Neural cell (in vitro differentiated cells): ENCODE measurements around the gene CCNL2. TPM values are rescaled to one million over a fixed set of nuclear protein-coding genes. Genes with fewer than 3 reads are reported as not detected.
"Not testable (repeated sequence)": the region's sequence is repeated elsewhere in the genome, so short reads cannot be mapped to it uniquely, and the experiment has no call there.

Experiments
- H2AFZ ChIP-seq: fragments of 200-600, 300-800 bp; sonication (generic), shearing (Covaris generic); 2 replicates; pipeline ENCODE4 v1.6.0; 2014; ENCODE audit warnings: low read depth, mild to moderate bottlenecking, antibody characterized with exemption, low read length, moderate library complexity
- H3F3A ChIP-seq: fragments of 200-600 bp; shearing (Covaris generic); 2 replicates; pipeline ENCODE4 v1.6.1; 2016; ENCODE audit warnings: mild to moderate bottlenecking, moderate library complexity, mixed read lengths, antibody characterized with exemption, low read length; ENCODE audit not compliant: insufficient read depth, poor library complexity, severe bottlenecking
- H3K27ac ChIP-seq: fragments of 200-600, 300-800 bp; sonication (generic), shearing (Covaris generic); 2 replicates; pipeline ENCODE4 v1.5.1; 2014; ENCODE audit warnings: mild to moderate bottlenecking, low read length, moderate library complexity
- H3K27me3 ChIP-seq: fragments of 300-800, 200-600 bp; sonication (generic), shearing (Covaris generic); 2 replicates; pipeline ENCODE4 v1.6.0; 2014; ENCODE audit warnings: mild to moderate bottlenecking, low read depth, low read length, moderate library complexity; ENCODE audit not compliant: insufficient read depth
- H3K36me3 ChIP-seq: fragments of 300-800, 200-600 bp; sonication (generic), shearing (Covaris generic); 2 replicates; pipeline ENCODE4 v1.5.1; 2014; ENCODE audit warnings: mild to moderate bottlenecking, antibody characterized with exemption, low read length, moderate library complexity; ENCODE audit not compliant: insufficient read depth
- H3K4me2 ChIP-seq: fragments of 300-800, 200-600 bp; sonication (generic), shearing (Covaris generic); 2 replicates; pipeline ENCODE4 v1.6.0; 2014; ENCODE audit warnings: mild to moderate bottlenecking, low read length
- H3K4me3 ChIP-seq: fragments of 300-800, 200-600 bp; sonication (generic), shearing (Covaris generic); 2 replicates; pipeline ENCODE4 v1.5.1; 2014; ENCODE audit warnings: mild to moderate bottlenecking, low read length, moderate library complexity
- H3K79me2 ChIP-seq: fragments of 200-600 bp; shearing (Covaris generic); replicated peaks from 2 replicates; pipeline ENCODE4 v1.6.0; 2014; ENCODE audit warnings: mild to moderate bottlenecking, low read length, moderate library complexity; ENCODE audit not compliant: insufficient read depth
- H3K9ac ChIP-seq: fragments of 300-800, 200-600 bp; sonication (generic), shearing (Covaris generic); 2 replicates; pipeline ENCODE4 v1.6.1; 2016; ENCODE audit warnings: mild to moderate bottlenecking, low read length, mixed read lengths
- H3K9me2 ChIP-seq: fragments of 200-600 bp; shearing (Covaris generic); 2 replicates; pipeline ENCODE4 v1.6.1; 2016; ENCODE audit warnings: mild to moderate bottlenecking, low read length, mixed read lengths; ENCODE audit not compliant: insufficient read depth
- H3K9me3 ChIP-seq: fragments of 200-600, 300-800 bp; sonication (generic), shearing (Covaris generic); 2 replicates; pipeline ENCODE4 v1.6.1; 2016; ENCODE audit warnings: mild to moderate bottlenecking, mixed run types, low read length, moderate library complexity, mixed read lengths
- H4K20me1 ChIP-seq: fragments of 200-600 bp; shearing (Covaris generic); 2 replicates; pipeline ENCODE4 v1.6.1; 2016; ENCODE audit warnings: mild to moderate bottlenecking, mixed run types; ENCODE audit not compliant: insufficient read depth
- EP300 ChIP-seq: fragments of 450-650 bp; conservative IDR thresholded peaks from 2 replicates; pipeline ENCODE4 v1.6.1; 2014; ENCODE audit warnings: antibody characterized with exemption, mild to moderate bottlenecking, moderate library complexity; ENCODE audit not compliant: poor library complexity, severe bottlenecking
- EZH2 ChIP-seq: fragments of 200-600, 300-800 bp; shearing (Covaris generic), sonication (generic); IDR thresholded peaks from 2 replicates; pipeline ENCODE4 v1.6.1; 2014; ENCODE audit warnings: antibody characterized with exemption, low read length, borderline replicate concordance, mild to moderate bottlenecking; ENCODE audit not compliant: insufficient read depth, poor library complexity, severe bottlenecking
- MXI1 ChIP-seq: fragments of 450-650 bp; conservative IDR thresholded peaks from 2 replicates; pipeline ENCODE4 v1.6.1; 2014; ENCODE audit warnings: antibody characterized with exemption, mild to moderate bottlenecking; ENCODE audit not compliant: poor library complexity, severe bottlenecking
- POLR2AphosphoS5 ChIP-seq: IDR thresholded peaks from 2 replicates; pipeline ENCODE4 v1.6.1; 2012
- RAD21 ChIP-seq: fragments of 450-650 bp; conservative IDR thresholded peaks from 2 replicates; pipeline ENCODE4 v1.6.1; 2014; ENCODE audit warnings: antibody characterized with exemption, mild to moderate bottlenecking, moderate library complexity
- SMC3 ChIP-seq: fragments of 450-650 bp; conservative IDR thresholded peaks from 2 replicates; pipeline ENCODE4 v1.6.1; 2014; ENCODE audit warnings: antibody characterized with exemption, mild to moderate bottlenecking, moderate library complexity; ENCODE audit not compliant: poor library complexity
- TAF1 ChIP-seq: IDR thresholded peaks from 2 replicates; pipeline ENCODE4 v1.6.1; 2012; ENCODE audit warnings: low read depth
- polyA plus RNA-seq: library from polyadenylated mRNA; depleted of rRNA; stranded (reverse); fragments of >200 nt; gene quantifications from 2 replicates; pipeline ENCODE4 v1.2.3, GENCODE V29; 2014
- TF ChIP-seq, protein P1 (sequence below): fragments of 450-650 bp; IDR thresholded peaks from 2 replicates; pipeline ENCODE4 v1.5.1; 2014; ENCODE audit warnings: antibody characterized with exemption, mild to moderate bottlenecking, moderate library complexity; ENCODE audit not compliant: poor library complexity, severe bottlenecking
- TF ChIP-seq, protein P2 (sequence below): IDR thresholded peaks from 2 replicates; pipeline ENCODE4 v1.6.1; 2012; ENCODE audit warnings: borderline replicate concordance

The CCNL2 gene
- polyA plus RNA-seq, 1 donor from 2014 or later = 696 TPM

DNA sequence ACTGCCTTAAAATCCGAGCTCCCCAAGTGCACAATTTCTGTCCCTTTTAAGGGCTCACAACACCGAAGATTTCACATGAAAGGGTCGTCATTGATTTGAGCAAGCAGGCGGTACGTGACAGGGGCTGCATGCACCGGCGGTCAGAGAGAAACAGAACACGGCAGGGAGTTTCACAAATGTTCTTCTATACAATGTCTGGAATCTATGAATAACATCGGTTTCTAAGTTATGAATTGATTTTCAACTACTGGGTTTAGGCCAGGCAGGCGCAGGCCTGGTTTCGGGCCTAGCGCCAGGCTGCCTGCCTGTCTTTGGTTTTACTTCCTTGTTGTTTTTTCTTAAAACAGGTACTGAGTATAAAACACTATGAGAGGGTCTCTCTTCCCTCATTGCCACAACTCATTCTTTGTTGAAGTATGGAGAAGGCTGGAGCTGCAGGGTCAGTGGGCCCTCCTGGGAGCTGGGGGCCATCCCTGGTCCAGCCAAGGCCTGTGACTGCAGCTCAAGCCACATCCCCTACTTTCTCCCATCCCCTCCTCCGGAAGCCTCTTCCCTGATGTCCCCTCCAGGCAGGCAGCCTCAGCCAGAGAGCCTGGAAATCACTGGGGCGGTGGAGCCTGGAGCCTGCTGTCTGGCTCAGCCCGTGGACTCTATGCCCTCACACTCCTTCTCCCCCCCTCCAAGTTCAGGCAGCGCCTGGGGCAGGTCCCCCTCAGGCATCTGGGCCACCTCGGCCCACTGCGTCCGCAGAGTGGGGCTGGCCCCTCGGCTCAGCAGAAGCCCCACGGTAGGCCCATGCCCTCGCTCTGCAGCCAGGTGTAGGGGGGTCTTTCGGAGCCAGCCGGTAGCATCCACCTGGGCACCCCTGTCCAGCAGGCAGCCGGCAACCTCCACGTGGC is 19.6 kb upstream of the CCNL2 start:
- H3K4me2 ChIP-seq = no peak overlapping the region
- H3K27me3 ChIP-seq = no peaks in the 10 kb centered on the region
- no peaks in the 10 kb centered on the region for H3F3A ChIP-seq
- no peaks in the 10 kb centered on the region for H4K20me1 ChIP-seq
- TF ChIP-seq SMC3 (no peak), POLR2AphosphoS5 (no peak), EP300 (no peak), MXI1 (no peak), TAF1 (no peak)
- TF ChIP-seq, protein P1, sequence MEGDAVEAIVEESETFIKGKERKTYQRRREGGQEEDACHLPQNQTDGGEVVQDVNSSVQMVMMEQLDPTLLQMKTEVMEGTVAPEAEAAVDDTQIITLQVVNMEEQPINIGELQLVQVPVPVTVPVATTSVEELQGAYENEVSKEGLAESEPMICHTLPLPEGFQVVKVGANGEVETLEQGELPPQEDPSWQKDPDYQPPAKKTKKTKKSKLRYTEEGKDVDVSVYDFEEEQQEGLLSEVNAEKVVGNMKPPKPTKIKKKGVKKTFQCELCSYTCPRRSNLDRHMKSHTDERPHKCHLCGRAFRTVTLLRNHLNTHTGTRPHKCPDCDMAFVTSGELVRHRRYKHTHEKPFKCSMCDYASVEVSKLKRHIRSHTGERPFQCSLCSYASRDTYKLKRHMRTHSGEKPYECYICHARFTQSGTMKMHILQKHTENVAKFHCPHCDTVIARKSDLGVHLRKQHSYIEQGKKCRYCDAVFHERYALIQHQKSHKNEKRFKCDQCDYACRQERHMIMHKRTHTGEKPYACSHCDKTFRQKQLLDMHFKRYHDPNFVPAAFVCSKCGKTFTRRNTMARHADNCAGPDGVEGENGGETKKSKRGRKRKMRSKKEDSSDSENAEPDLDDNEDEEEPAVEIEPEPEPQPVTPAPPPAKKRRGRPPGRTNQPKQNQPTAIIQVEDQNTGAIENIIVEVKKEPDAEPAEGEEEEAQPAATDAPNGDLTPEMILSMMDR = no peak
- no peaks in the 10 kb centered on the region for H3K9me2 ChIP-seq
- H3K9ac ChIP-seq = no peak overlapping the region
- H3K9me3 ChIP-seq = no peaks in the 10 kb centered on the region
- H3K36me3 ChIP-seq = no peaks in the 10 kb centered on the region
- no peak overlapping the region for H2AFZ ChIP-seq
- H3K79me2 ChIP-seq = no peaks in the 10 kb centered on the region
- H3K27ac ChIP-seq = no peak overlapping the region
- no peak overlapping the region for H3K4me3 ChIP-seq

DNA sequence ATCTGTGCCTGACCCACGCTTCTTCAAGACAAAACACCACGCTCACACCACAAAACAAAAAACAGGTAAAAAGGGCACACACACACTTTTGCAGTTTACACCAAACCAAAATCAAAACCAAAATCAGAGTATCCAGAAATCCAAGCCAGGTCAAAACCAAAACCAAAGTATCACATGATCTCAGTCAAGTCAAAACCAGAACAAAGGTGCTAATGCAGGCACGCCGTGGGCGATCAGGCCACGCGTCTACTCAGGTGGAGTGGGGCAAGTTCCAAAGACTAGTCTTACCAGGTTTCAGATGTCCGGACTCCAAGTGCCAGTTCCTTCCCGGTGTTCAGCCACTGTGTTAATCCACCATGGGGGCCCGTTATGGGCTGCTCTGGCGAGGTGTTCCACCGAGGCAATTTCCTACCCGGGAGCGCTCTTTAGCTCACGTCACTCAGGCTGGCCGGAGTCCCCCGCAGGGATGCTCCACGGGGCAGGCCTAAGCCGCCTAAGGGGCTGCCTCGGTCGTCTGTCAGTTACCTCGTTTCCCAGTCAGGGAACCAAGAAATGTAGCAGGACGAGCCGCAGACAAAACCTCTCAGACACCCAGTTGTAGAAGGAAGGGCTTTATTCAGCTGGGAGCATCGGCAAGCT is 18.8 kb upstream of the CCNL2 start:
- not testable (repeated sequence) for H3K27ac ChIP-seq, H3K9ac ChIP-seq, H3K79me2 ChIP-seq, H3K4me2 ChIP-seq, H4K20me1 ChIP-seq, H3K4me3 ChIP-seq, H3F3A ChIP-seq, H2AFZ ChIP-seq, H3K9me3 ChIP-seq, H3K36me3 ChIP-seq, H3K27me3 ChIP-seq, H3K9me2 ChIP-seq

DNA sequence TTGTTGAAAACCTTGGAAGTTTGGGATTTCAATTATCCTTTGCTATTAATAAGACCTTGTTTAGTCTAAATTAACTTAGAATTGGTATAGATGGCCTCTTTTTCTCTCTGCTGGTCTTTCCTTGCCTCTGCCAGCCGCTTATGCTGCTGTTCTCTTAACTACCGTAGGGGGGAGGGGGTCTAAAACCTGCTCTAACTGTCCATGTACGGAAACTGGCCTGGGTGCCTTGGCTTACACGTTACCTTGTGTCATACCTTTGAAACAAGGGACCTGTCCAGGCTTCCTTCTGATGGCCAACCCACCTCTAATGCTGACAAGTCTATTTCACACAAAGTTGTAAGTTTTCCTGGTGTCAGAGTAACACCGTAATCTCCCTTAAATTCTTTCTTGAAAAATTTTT is 18.3 kb upstream of the CCNL2 start:
- H3K27me3 ChIP-seq, H2AFZ ChIP-seq, H3K9me2 ChIP-seq, H3K9ac ChIP-seq, H3K36me3 ChIP-seq, H3K4me2 ChIP-seq, H3F3A ChIP-seq, H3K4me3 ChIP-seq, H3K27ac ChIP-seq, H3K79me2 ChIP-seq, H3K9me3 ChIP-seq, H4K20me1 ChIP-seq: not testable (repeated sequence)

DNA sequence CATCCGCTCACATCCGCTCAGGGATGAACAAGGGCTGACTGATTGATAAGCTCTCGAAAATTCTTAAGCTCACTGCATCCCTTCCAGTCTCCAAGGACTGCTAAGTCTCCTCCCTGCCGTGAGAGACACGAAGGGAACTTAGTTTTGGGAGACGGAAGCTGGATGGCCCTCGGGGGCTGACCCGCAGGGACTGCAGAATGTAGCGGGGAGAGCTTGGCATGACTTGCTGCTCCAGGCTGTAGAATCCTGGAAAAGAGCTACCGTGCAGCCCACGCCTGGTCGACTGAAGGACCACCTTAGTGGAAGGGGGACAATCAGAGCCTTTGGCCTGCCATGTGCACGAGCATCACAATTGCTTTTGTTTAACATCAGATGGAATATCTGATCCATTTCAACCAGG is 16.6 kb upstream of the CCNL2 start:
- Histone ChIP-seq H3K4me3 (no peak overlapping the region), H4K20me1 (no peaks in the 10 kb centered on the region), H3K9me2 (no peaks in the 10 kb centered on the region), H3K36me3 (no peaks in the 10 kb centered on the region), H3K27me3 (no peaks in the 10 kb centered on the region), H3K9me3 (no peaks in the 10 kb centered on the region), H3K27ac (no peak overlapping the region), H2AFZ (no peak overlapping the region), H3K9ac (no peak overlapping the region), H3F3A (no peaks in the 10 kb centered on the region), H3K79me2 (no peaks in the 10 kb centered on the region), H3K4me2 (no peak overlapping the region)
- TF ChIP-seq, protein P1 = no peak
- TF ChIP-seq MXI1 = no peak
- TF ChIP-seq, protein P2, sequence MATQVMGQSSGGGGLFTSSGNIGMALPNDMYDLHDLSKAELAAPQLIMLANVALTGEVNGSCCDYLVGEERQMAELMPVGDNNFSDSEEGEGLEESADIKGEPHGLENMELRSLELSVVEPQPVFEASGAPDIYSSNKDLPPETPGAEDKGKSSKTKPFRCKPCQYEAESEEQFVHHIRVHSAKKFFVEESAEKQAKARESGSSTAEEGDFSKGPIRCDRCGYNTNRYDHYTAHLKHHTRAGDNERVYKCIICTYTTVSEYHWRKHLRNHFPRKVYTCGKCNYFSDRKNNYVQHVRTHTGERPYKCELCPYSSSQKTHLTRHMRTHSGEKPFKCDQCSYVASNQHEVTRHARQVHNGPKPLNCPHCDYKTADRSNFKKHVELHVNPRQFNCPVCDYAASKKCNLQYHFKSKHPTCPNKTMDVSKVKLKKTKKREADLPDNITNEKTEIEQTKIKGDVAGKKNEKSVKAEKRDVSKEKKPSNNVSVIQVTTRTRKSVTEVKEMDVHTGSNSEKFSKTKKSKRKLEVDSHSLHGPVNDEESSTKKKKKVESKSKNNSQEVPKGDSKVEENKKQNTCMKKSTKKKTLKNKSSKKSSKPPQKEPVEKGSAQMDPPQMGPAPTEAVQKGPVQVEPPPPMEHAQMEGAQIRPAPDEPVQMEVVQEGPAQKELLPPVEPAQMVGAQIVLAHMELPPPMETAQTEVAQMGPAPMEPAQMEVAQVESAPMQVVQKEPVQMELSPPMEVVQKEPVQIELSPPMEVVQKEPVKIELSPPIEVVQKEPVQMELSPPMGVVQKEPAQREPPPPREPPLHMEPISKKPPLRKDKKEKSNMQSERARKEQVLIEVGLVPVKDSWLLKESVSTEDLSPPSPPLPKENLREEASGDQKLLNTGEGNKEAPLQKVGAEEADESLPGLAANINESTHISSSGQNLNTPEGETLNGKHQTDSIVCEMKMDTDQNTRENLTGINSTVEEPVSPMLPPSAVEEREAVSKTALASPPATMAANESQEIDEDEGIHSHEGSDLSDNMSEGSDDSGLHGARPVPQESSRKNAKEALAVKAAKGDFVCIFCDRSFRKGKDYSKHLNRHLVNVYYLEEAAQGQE = no peak
- TF ChIP-seq EP300 = no peak
- TF ChIP-seq SMC3 = no peak
- TF ChIP-seq RAD21 = no peak
- no peak for TF ChIP-seq TAF1
- TF ChIP-seq POLR2AphosphoS5 = no peak
- no peak for TF ChIP-seq EZH2
